PC-3 (cell line): Measurements from ENCODE around the gene SSTR3. TPM values are rescaled to one million over a fixed set of nuclear protein-coding genes. Genes with fewer than 3 reads are reported as not detected.
"Not testable (repeated sequence)": the region's sequence is repeated elsewhere in the genome, so short reads cannot be mapped to it uniquely, and the experiment has no call there.

Source experiments
- ATAC-seq: fragments of 200-7000 bp; cut with Tn5 transposase; 2 replicates; pipeline ENCODE4 v1.9.1; 2020; ENCODE audit warnings: mild to moderate bottlenecking, moderate library complexity
- BruUV-seq: library from RNA; stranded (reverse); fragments of 400-500 nt; replicated peaks from 2 replicates; lab custom pipeline; 2021; lab: Mats Ljungman, UMichigan
- CTCF ChIA-PET: fragments of 300-600 bp; sonication (Branson Sonifier 250); formaldehyde crosslinking; loops from one replicate; lab custom pipeline; 2022; ENCODE audit warnings: antibody characterized with exemption; lab: Charles Lee
- POLR2A ChIA-PET: fragments of 300-600 bp; sonication (Branson Sonifier 250); formaldehyde crosslinking; loops from one replicate; lab custom pipeline; 2022; ENCODE audit warnings: antibody characterized with exemption; ENCODE audit not compliant: unreplicated experiment; lab: Charles Lee
- DNase-seq: peaks from one replicate; pipeline ENCODE4 v3.0.0-alpha.2; 2015
- H2AFZ ChIP-seq: fragments of 300-600 bp; sonication (generic); 2 replicates; pipeline ENCODE4 v1.6.0; 2016; ENCODE audit warnings: antibody characterized with exemption, low read length
- H3F3A ChIP-seq: fragments of 300-600 bp; sonication (generic); one replicate; pipeline ENCODE4 v1.6.0; 2017; ENCODE audit warnings: antibody characterized with exemption, low read length, control low read depth, mild to moderate bottlenecking; ENCODE audit not compliant: unreplicated experiment
- H3K27ac ChIP-seq: fragments of 300-600 bp; sonication (generic); 2 replicates; pipeline ENCODE4 v1.5.1; 2016; ENCODE audit warnings: mild to moderate bottlenecking, low read length
- H3K27me3 ChIP-seq: fragments of 300-600 bp; sonication (generic); 2 replicates; pipeline ENCODE4 v1.6.1; 2016; ENCODE audit warnings: low read length, mixed read lengths
- H3K36me3 ChIP-seq: fragments of 300-600 bp; sonication (generic); 2 replicates; pipeline ENCODE4 v1.6.1; 2016; ENCODE audit warnings: low read depth, mixed run types, low read length, mixed read lengths
- H3K4me1 ChIP-seq: fragments of 300-600 bp; sonication (generic); 2 replicates; pipeline ENCODE4 v1.5.1; 2016; ENCODE audit warnings: low read length; ENCODE audit not compliant: insufficient read depth
- H3K4me2 ChIP-seq: fragments of 300-600 bp; sonication (generic); 2 replicates; pipeline ENCODE4 v1.6.0; 2016; ENCODE audit warnings: low read length
- H3K4me3 ChIP-seq: fragments of 300-600 bp; sonication (generic); 2 replicates; pipeline ENCODE4 v1.5.1; 2016; ENCODE audit warnings: mild to moderate bottlenecking, low read length, mixed read lengths
- H3K79me2 ChIP-seq: fragments of 300-600 bp; sonication (generic); 2 replicates; pipeline ENCODE4 v1.6.1; 2017; ENCODE audit warnings: low read length, mixed read lengths
- H3K9ac ChIP-seq: fragments of 300-600 bp; sonication (generic); 2 replicates; pipeline ENCODE4 v1.6.0; 2016; ENCODE audit warnings: mild to moderate bottlenecking, low read length
- H3K9me2 ChIP-seq: fragments of 300-600 bp; sonication (generic); replicated peaks from 2 replicates; pipeline ENCODE4 v1.6.1; 2016; ENCODE audit warnings: mixed run types, low read length, mixed read lengths
- H3K9me3 ChIP-seq: fragments of 300-600 bp; sonication (generic); 2 replicates; pipeline ENCODE4 v1.6.1; 2016; ENCODE audit warnings: low read length, mixed read lengths
- H4K20me1 ChIP-seq: fragments of 300-600 bp; sonication (generic); 2 replicates; pipeline ENCODE4 v1.6.1; 2016; ENCODE audit warnings: low read length, mixed read lengths
- EZH2 ChIP-seq: fragments of 300-600 bp; sonication (generic); IDR thresholded peaks from one replicate; pipeline ENCODE4 v1.6.1; 2017; ENCODE audit warnings: antibody characterized with exemption, mild to moderate bottlenecking, low read length; ENCODE audit not compliant: unreplicated experiment
- EZH2phosphoT487 ChIP-seq: fragments of 300-600 bp; sonication (generic); IDR thresholded peaks from 2 replicates; pipeline ENCODE4 v1.6.1; 2018; ENCODE audit warnings: mild to moderate bottlenecking, antibody characterized with exemption, low read length, borderline replicate concordance
- intact Hi-C: fragments of 100-400 bp; cut with micrococcal nuclease; formaldehyde crosslinking; loops from 2 replicates; pipeline ENCODE4 v1.9.0; 2023
- total RNA-seq: library from RNA; depleted of rRNA; stranded (reverse); fragments of >200 nt; gene quantifications from 2 replicates; pipeline ENCODE4 v1.2.3, GENCODE V29; 2014
- TF ChIP-seq, protein P1 (sequence below): fragments of 300-600 bp; sonication (generic); conservative IDR thresholded peaks from 2 replicates; pipeline ENCODE4 v1.5.1; 2017; ENCODE audit warnings: antibody characterized with exemption, low read depth, mild to moderate bottlenecking, low read length

The SSTR3 gene
- total RNA-seq, 1 experiment from 2014 or later, result 0.55 TPM

DNA sequence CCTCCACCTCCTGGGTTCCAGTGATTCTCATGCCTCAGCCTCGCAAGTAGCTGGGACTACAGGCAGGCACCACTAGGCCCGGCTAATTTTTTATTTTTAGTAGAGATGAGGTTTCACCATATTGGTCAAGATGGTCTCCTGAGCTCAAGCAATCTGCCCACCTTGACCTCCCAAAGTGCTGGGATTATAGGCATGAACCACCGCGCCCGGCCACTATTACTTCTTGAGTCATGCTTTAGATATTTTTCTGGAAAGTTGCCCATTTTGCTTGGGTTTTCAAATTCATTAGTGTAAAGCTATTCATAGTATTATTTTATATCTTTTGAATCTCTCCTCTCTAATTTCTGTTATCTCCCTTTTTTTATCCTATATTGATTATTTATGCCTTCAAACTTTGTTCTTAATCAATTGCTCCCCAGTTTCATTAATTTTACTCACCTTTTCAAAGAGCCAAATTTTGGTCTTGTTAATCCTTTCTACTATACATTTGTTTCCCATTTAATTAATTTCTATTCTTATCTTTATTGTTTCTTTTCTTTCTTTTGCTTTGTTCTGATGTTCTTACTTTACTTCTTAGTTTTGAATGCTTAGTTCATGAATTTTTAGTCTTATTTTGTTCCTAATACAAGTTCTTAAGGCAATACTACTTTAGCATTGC, 42.1 kb upstream of the SSTR3 start:
- Histone ChIP-seq H4K20me1 (no peaks in the 10 kb centered on the region), H3K36me3 (no peaks in the 10 kb centered on the region), H3K4me1 (peaks cover 35% of the 10 kb centered on the region), H2AFZ (no peak overlapping the region), H3K4me2 (peak overlapping the region; percentile 60), H3K4me3 (no peak overlapping the region), H3F3A (no peaks in the 10 kb centered on the region), H3K27me3 (no peaks in the 10 kb centered on the region), H3K9me3 (no peaks in the 10 kb centered on the region), H3K79me2 (no peaks in the 10 kb centered on the region), H3K27ac (no peak overlapping the region), H3K9me2 (no peaks in the 10 kb centered on the region), H3K9ac (no peak overlapping the region)
- DNase-seq, result peak; percentile 82
- TF ChIP-seq EZH2phosphoT487 (no peak), EZH2 (no peak)
- TF ChIP-seq, protein P1, sequence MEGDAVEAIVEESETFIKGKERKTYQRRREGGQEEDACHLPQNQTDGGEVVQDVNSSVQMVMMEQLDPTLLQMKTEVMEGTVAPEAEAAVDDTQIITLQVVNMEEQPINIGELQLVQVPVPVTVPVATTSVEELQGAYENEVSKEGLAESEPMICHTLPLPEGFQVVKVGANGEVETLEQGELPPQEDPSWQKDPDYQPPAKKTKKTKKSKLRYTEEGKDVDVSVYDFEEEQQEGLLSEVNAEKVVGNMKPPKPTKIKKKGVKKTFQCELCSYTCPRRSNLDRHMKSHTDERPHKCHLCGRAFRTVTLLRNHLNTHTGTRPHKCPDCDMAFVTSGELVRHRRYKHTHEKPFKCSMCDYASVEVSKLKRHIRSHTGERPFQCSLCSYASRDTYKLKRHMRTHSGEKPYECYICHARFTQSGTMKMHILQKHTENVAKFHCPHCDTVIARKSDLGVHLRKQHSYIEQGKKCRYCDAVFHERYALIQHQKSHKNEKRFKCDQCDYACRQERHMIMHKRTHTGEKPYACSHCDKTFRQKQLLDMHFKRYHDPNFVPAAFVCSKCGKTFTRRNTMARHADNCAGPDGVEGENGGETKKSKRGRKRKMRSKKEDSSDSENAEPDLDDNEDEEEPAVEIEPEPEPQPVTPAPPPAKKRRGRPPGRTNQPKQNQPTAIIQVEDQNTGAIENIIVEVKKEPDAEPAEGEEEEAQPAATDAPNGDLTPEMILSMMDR, result no peak
- POLR2A ChIA-PET, result no interaction called here
- BruUV-seq, result no TSS peak
- CTCF ChIA-PET, result interaction anchor here (0.7 kb wide), 1 partner anchor 57 kb away, joined by 3 read pairs; no protein-coding TSS in a partner anchor
- intact Hi-C loops, result no loop called here
- peak; percentile 41 for ATAC-seq

DNA sequence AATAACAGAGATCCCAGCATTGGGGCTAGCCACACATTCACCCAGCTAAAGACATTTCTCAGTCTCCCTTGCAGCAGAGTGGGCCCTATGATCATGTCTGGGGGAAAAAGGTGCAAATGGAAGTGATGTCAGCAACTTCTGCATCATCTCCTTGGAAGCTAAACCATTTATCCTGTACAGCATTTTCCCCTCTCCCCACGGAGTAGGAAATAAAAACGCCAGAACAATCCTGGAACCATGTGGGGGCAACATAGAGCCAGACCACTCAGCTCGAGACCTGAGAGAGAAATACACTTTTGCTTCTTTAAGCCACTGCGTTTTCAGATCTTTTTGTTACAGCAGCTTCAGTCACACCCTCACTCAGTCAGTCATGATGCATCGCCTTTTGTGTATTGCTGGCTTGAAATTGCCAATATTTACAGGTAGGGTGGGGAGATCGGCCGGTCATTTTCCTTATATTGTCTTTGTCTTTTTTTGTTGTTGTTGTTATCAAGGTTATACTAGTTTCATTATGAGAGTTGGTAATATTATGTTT, 40.9 kb upstream of the SSTR3 start:
- no peaks in the 10 kb centered on the region for H3K9me3 ChIP-seq
- no peak overlapping the region for H3K4me2 ChIP-seq
- CTCF ChIA-PET, result no interaction called here
- no peak for TF ChIP-seq EZH2
- TF ChIP-seq, protein P1, result no peak
- no peak for TF ChIP-seq EZH2phosphoT487
- H3F3A ChIP-seq, result no peaks in the 10 kb centered on the region
- H3K27me3 ChIP-seq, result no peaks in the 10 kb centered on the region
- intact Hi-C loops, result no loop called here
- no peak for ATAC-seq
- POLR2A ChIA-PET, result no interaction called here
- no TSS peak for BruUV-seq
- no peak overlapping the region for H3K4me3 ChIP-seq
- H3K79me2 ChIP-seq, result no peaks in the 10 kb centered on the region
- no peaks in the 10 kb centered on the region for H3K9me2 ChIP-seq
- no peaks in the 10 kb centered on the region for H4K20me1 ChIP-seq
- no peak overlapping the region for H3K27ac ChIP-seq
- peaks cover 32% of the 10 kb centered on the region for H3K4me1 ChIP-seq
- no peaks in the 10 kb centered on the region for H3K36me3 ChIP-seq
- no peak overlapping the region for H2AFZ ChIP-seq
- no peak overlapping the region for H3K9ac ChIP-seq
- no peak for DNase-seq

DNA sequence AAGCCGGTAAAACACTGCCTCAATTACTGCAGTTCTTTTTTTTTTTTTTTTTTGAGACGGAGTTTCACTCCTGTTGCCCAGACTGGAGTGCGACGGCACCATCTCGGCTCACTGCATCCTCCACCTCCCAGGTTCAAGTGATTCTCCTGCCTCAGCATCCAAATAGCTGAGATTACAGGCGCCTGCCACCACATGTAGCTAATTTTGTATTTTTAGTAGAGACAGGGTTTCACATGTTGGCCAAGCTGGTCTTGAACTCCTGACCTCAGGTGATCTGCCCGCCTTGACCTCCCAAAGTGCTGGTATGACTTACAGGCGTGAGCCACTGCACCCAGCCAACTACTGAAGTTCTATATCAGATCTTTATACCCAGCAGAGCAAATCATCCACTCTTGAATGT, 39.6 kb upstream of the SSTR3 start:
- H3K4me2 ChIP-seq, result not testable (repeated sequence)

More for the DNA sequence above, 39.6 kb upstream of the SSTR3 start:
- H3K9me2 ChIP-seq, H4K20me1 ChIP-seq, H3K4me3 ChIP-seq, DNase-seq, H3F3A ChIP-seq, H3K27ac ChIP-seq, ATAC-seq, CTCF ChIA-PET, H3K9ac ChIP-seq, H3K36me3 ChIP-seq, POLR2A ChIA-PET, H2AFZ ChIP-seq, BruUV-seq, H3K79me2 ChIP-seq, H3K27me3 ChIP-seq, H3K9me3 ChIP-seq, intact Hi-C loops: not testable (repeated sequence)
- peaks cover 28% of the 10 kb centered on the region for H3K4me1 ChIP-seq
